ENCODE data around the gene CCNG2.

CCNG2 gene

DNA sequence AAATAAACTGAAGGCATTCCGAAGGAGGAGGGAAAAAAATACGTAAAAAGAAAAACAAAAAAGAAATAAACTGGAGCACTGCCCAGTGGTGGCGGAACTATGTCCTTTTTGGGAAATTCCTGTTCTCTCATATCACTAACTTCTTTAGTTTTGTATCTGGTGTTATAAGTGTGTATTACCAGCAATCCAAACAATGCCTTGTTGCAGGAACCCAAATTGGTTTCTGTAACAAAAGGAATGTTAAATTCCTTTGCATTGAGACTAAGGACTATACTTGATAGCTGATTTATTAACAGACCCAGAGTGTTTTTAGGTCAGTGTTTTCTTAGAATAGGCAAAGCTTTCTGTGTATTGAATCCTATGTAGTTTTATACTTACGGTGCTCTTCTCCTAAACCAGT lies 6.6 kb downstream of the CCNG2 start:
- Histone ChIP-seq H3K27ac (ENCODE audit: low read length) (no peak overlapping the region), H3K9me3 (ENCODE audit: control insufficient read depth, low read depth, low read length) (no peaks in the 10 kb centered on the region), H3K4me3 (ENCODE audit: low read length) (no peak overlapping the region), H3K36me3 (ENCODE audit: control insufficient read depth, low read depth, low read length) (peaks cover 60% of the 10 kb centered on the region), H3K9ac (ENCODE audit: low read length) (no peak overlapping the region), H3K27me3 (ENCODE audit: control insufficient read depth, insufficient read depth, low read length) (no peaks in the 10 kb centered on the region), H3K4me1 (ENCODE audit: control insufficient read depth, low read depth, low read length) (no peaks in the 10 kb centered on the region)

DNA sequence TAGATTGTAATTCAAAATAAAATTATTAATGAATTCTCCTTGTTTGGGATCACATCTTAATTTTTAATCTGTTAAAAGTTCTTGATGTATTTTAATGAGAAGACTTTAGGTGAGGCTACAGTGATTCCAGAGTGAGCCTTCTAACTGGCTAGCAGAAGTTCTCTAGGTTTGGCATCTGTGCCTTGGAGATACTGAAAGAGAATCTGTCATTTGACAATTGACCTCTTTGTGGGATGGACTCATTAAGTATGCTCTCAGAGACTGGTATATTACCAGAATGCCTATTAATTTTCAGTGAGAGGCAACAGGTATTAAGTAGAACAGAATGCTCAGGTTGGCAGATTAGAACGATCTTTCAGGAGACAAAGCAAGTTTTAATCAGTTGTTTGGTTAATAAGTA lies 10.2 kb downstream of the CCNG2 start:
- Histone ChIP-seq H3K4me3 (ENCODE audit: low read length) (no peak overlapping the region), H3K27me3 (ENCODE audit: control insufficient read depth, insufficient read depth, low read length) (no peaks in the 10 kb centered on the region), H3K27ac (ENCODE audit: low read length) (no peak overlapping the region), H3K36me3 (ENCODE audit: control insufficient read depth, low read depth, low read length) (peaks cover 56% of the 10 kb centered on the region), H3K4me1 (ENCODE audit: control insufficient read depth, low read depth, low read length) (no peaks in the 10 kb centered on the region), H3K9ac (ENCODE audit: low read length) (no peak overlapping the region), H3K9me3 (ENCODE audit: control insufficient read depth, low read depth, low read length) (no peaks in the 10 kb centered on the region)

DNA sequence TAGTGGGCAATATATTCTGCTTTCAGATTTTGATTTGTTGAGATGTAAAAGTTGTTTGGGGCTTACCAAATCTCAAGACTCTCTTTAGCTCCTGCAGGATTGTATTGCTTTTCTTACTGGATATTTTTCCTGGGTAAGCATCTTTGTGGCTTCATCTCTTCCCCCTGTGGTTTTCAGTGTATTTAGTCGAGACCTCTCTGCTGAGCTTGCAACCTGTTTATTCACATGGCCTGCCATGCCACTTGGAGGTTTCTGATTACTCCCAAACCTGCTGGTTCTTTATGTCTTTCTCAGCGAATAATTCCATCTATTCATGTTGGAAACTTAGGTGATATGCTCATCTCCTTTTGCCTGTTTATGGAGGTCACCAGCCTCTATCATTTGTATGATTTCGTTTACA lies 10.9 kb downstream of the CCNG2 start:
- no peak overlapping the region for H3K9ac ChIP-seq (ENCODE audit: low read length)
- H3K27ac ChIP-seq (ENCODE audit: low read length), result no peak overlapping the region
- H3K4me1 ChIP-seq (ENCODE audit: control insufficient read depth, low read depth, low read length), result no peaks in the 10 kb centered on the region
- H3K9me3 ChIP-seq (ENCODE audit: control insufficient read depth, low read depth, low read length), result no peaks in the 10 kb centered on the region
- H3K27me3 ChIP-seq (ENCODE audit: control insufficient read depth, insufficient read depth, low read length), result peaks cover 6% of the 10 kb centered on the region
- H3K4me3 ChIP-seq (ENCODE audit: low read length), result no peak overlapping the region
- peaks cover 53% of the 10 kb centered on the region for H3K36me3 ChIP-seq (ENCODE audit: control insufficient read depth, low read depth, low read length)

DNA sequence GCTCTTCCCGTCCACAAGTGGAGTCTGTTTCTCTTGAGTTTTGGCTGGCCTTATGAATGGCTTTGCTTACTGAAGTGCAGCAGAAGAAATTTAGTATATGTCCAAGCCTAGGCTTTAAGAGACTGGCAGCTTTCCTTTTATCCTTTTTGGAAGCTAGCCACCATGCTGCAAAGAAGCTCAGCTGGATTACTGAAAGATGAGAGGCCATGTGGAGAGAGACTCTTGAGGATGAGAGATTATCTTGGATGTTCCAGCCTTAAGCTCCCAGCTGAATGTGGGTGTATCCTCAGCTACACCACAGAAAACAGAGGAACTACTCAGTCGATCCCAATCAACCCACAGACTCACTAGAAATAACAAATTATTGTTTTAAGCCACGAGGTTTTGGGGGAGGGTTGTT lies 12.5 kb downstream of the CCNG2 start:
- no peak overlapping the region for H3K27ac ChIP-seq (ENCODE audit: low read length)
- H3K9me3 ChIP-seq (ENCODE audit: control insufficient read depth, low read depth, low read length), result no peaks in the 10 kb centered on the region
- H3K9ac ChIP-seq (ENCODE audit: low read length), result no peak overlapping the region
- no peaks in the 10 kb centered on the region for H3K4me1 ChIP-seq (ENCODE audit: control insufficient read depth, low read depth, low read length)
- peaks cover 22% of the 10 kb centered on the region for H3K27me3 ChIP-seq (ENCODE audit: control insufficient read depth, insufficient read depth, low read length)
- H3K36me3 ChIP-seq (ENCODE audit: control insufficient read depth, low read depth, low read length), result peaks cover 37% of the 10 kb centered on the region
- no peak overlapping the region for H3K4me3 ChIP-seq (ENCODE audit: low read length)

DNA sequence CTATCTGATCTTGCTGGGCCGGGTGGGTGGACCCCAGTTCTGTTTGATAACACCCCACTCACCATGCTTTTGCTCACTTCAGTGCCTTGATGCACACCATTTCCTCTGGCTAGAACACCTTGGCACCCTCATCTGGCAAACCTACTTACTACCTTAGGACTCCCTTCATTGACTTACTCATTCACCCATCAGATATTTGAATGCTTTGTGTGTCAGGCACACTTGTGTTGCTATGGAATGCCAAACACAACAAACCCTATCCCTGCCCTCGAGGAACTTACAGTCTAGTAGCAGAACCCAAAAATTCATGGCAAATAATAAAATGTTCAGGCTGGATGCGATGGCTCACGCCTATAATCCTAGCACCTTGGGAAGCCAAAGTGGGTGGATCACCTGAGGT lies 13.9 kb downstream of the CCNG2 start:
- no peak overlapping the region for H3K4me3 ChIP-seq (ENCODE audit: low read length)
- no peaks in the 10 kb centered on the region for H3K9me3 ChIP-seq (ENCODE audit: control insufficient read depth, low read depth, low read length)
- peaks cover 31% of the 10 kb centered on the region for H3K27me3 ChIP-seq (ENCODE audit: control insufficient read depth, insufficient read depth, low read length)
- H3K36me3 ChIP-seq (ENCODE audit: control insufficient read depth, low read depth, low read length), result peaks cover 22% of the 10 kb centered on the region
- no peak overlapping the region for H3K27ac ChIP-seq (ENCODE audit: low read length)
- peaks cover 6% of the 10 kb centered on the region for H3K4me1 ChIP-seq (ENCODE audit: control insufficient read depth, low read depth, low read length)
- H3K9ac ChIP-seq (ENCODE audit: low read length), result no peak overlapping the region

DNA sequence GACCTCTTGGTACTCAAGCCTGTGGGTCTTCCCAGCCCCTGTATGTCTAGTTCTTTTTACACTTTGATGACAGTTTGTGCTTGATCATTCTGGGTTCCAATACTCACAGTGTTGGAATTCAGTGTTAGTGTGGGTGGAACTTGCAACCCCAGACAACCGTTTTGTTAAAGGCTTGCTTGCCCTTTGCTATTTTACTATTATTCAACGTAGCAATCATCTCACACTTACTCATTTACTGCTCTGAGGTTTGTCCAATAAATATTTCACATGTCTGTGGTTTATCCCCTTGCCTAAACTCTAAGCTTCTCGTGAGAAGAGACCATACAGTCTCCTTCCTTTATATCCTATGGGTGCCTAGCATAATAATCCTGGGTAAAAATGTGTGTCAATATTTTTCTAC lies 15.3 kb downstream of the CCNG2 start:
- H3K36me3 ChIP-seq (ENCODE audit: control insufficient read depth, low read depth, low read length), result peaks cover 17% of the 10 kb centered on the region

DNA sequence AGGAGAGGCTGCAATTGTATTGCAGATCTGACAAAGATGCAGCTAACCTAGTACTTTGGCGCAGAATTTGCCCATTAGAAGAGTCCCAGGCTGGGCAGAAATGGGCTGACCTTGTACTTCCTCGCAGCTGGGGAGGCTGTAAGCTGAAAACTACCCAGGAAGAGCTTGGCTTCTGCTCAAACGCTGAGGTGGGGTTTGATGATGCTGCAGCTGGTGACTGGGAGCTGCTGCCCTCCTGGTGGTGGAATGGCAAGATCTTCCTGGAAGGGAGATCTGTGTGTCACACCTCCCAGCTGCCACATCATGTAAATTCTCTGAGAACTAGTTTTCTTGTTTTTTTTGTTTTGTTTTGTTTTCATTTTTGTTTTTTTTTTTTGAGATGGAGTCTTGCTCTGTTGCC lies 17.4 kb downstream of the CCNG2 start:
- Histone ChIP-seq H3K27ac (ENCODE audit: low read length) (no peak overlapping the region), H3K9ac (ENCODE audit: low read length) (no peak overlapping the region), H3K4me3 (ENCODE audit: low read length) (no peak overlapping the region), H3K4me1 (ENCODE audit: control insufficient read depth, low read depth, low read length) (peaks cover 32% of the 10 kb centered on the region), H3K36me3 (ENCODE audit: control insufficient read depth, low read depth, low read length) (peaks cover 7% of the 10 kb centered on the region), H3K9me3 (ENCODE audit: control insufficient read depth, low read depth, low read length) (no peaks in the 10 kb centered on the region), H3K27me3 (ENCODE audit: control insufficient read depth, insufficient read depth, low read length) (peaks cover 53% of the 10 kb centered on the region)

More for the DNA sequence above, 15.3 kb downstream of the CCNG2 start:
- Histone ChIP-seq H3K27me3 (ENCODE audit: control insufficient read depth, insufficient read depth, low read length) (peaks cover 45% of the 10 kb centered on the region), H3K4me3 (ENCODE audit: low read length) (no peak overlapping the region), H3K9me3 (ENCODE audit: control insufficient read depth, low read depth, low read length) (no peaks in the 10 kb centered on the region), H3K4me1 (ENCODE audit: control insufficient read depth, low read depth, low read length) (peaks cover 19% of the 10 kb centered on the region), H3K9ac (ENCODE audit: low read length) (no peak overlapping the region), H3K27ac (ENCODE audit: low read length) (no peak overlapping the region)

DNA sequence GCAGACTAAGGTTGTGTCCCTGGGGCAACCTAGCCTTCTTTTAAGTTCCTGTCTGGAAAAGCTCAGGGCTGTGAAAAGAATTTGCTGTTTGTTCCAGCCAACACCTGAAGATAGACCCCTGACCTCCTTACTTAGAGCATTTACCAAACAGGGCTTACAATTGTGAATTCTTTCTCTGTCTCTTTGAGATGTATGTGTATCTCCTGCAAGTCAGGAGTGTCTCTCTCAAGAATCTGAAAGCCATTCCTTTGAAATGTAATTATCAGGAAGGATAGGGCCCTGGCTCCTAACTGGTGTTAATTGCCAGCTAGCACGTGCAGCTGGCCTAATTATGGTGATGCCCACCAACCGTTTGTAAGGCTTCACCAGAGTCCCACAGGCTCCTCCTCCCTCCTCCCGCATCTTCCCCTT lies 18.2 kb downstream of the CCNG2 start:
- Histone ChIP-seq H3K27me3 (ENCODE audit: control insufficient read depth, insufficient read depth, low read length) (peaks cover 53% of the 10 kb centered on the region), H3K4me1 (ENCODE audit: control insufficient read depth, low read depth, low read length) (peaks cover 32% of the 10 kb centered on the region), H3K36me3 (ENCODE audit: control insufficient read depth, low read depth, low read length) (no peaks in the 10 kb centered on the region), H3K9ac (ENCODE audit: low read length) (no peak overlapping the region), H3K9me3 (ENCODE audit: control insufficient read depth, low read depth, low read length) (no peaks in the 10 kb centered on the region), H3K4me3 (ENCODE audit: low read length) (no peak overlapping the region), H3K27ac (ENCODE audit: low read length) (no peak overlapping the region)

DNA sequence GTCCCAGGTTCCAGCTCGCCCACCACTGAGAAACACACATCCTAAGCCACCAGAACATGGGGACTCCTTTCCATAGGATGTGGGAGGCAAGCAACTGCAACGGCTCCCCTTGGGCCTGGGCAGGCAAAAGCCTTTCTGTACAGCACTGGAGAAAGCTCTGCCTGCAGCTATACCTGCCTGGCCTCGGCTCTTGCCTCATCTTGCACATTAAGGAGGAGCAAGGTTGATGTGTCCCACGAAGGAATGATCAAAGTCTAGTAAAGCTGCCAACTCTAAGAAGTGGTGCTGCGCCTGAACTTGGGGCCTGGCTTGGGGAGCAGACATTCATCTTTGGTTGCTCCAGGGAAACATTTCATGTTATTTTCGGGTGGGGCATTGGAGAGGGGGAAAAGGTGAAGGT lies 19.6 kb downstream of the CCNG2 start:
- Histone ChIP-seq H3K27me3 (ENCODE audit: control insufficient read depth, insufficient read depth, low read length) (peaks cover 53% of the 10 kb centered on the region), H3K9ac (ENCODE audit: low read length) (no peak overlapping the region), H3K4me3 (ENCODE audit: low read length) (no peak overlapping the region), H3K27ac (ENCODE audit: low read length) (no peak overlapping the region), H3K9me3 (ENCODE audit: control insufficient read depth, low read depth, low read length) (no peaks in the 10 kb centered on the region), H3K36me3 (ENCODE audit: control insufficient read depth, low read depth, low read length) (no peaks in the 10 kb centered on the region), H3K4me1 (ENCODE audit: control insufficient read depth, low read depth, low read length) (peaks cover 32% of the 10 kb centered on the region)

DNA sequence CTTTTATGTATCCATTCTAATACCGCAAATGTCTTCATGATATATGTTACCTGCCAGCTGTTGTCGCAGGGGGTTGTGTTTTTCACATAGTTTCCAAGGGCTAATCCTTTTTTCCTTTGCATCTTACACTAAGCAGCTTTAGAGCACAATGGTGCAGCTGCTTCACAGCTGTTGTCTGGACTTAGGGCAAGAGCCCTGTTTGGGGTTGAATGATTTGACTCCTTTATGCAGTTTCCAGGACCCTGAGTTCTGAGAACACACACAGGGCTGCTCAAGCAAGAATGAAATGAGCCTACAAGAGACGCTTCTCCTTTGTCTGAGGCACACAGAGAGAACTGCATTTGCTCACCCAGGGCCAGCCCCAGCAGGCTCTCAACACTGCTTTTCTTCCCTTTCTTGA lies 20.2 kb downstream of the CCNG2 start:
- H3K4me1 ChIP-seq (ENCODE audit: control insufficient read depth, low read depth, low read length), result peaks cover 32% of the 10 kb centered on the region
- no peak overlapping the region for H3K9ac ChIP-seq (ENCODE audit: low read length)
- H3K9me3 ChIP-seq (ENCODE audit: control insufficient read depth, low read depth, low read length), result no peaks in the 10 kb centered on the region
- peaks cover 53% of the 10 kb centered on the region for H3K27me3 ChIP-seq (ENCODE audit: control insufficient read depth, insufficient read depth, low read length)
- no peaks in the 10 kb centered on the region for H3K36me3 ChIP-seq (ENCODE audit: control insufficient read depth, low read depth, low read length)
- H3K4me3 ChIP-seq (ENCODE audit: low read length), result no peak overlapping the region
- H3K27ac ChIP-seq (ENCODE audit: low read length), result no peak overlapping the region

DNA sequence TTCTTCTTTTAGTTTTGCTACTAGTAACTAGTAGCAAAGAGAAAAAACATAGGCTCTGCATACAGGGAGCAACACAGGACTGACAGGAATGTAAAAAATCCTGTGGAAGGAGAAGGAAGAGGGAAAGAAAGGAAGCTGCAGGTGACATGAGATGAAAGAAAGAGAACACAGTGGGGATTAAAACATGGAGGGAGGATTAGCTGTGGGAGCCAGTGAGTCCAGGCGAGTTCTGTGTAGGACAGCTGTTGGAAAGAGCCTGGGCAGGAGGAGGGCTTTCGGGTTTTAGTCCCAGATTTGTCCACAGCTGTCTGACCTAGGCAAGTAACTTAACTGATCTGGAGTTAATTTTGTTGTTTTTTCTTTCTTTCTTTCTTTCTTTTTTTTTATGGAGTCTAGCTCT lies 21.6 kb downstream of the CCNG2 start:
- H3K4me3 ChIP-seq (ENCODE audit: low read length), result no peak overlapping the region
- H3K9ac ChIP-seq (ENCODE audit: low read length), result no peak overlapping the region
- peaks cover 32% of the 10 kb centered on the region for H3K4me1 ChIP-seq (ENCODE audit: control insufficient read depth, low read depth, low read length)
- H3K27ac ChIP-seq (ENCODE audit: low read length), result no peak overlapping the region
- H3K27me3 ChIP-seq (ENCODE audit: control insufficient read depth, insufficient read depth, low read length), result peaks cover 40% of the 10 kb centered on the region
- H3K9me3 ChIP-seq (ENCODE audit: control insufficient read depth, low read depth, low read length), result no peaks in the 10 kb centered on the region
- no peaks in the 10 kb centered on the region for H3K36me3 ChIP-seq (ENCODE audit: control insufficient read depth, low read depth, low read length)

DNA sequence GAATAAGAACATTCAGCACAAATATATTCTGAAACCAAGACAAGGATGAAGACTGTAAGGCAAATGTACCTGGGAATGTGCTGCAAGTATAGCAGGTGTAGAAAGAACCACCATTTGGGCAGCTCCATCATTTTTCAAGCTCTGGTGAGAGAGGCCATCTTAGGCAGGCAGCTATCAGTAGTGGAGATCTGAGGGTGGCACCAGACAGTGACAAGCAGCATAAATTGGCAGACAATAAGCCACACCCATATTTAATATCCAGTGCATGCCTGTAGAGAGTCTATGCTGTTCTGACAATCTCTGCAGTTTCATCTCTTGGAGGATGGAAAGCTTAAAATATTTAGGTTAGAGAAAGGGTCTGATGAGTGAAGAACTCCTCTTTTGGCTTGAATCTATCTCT lies 22.5 kb downstream of the CCNG2 start:
- Histone ChIP-seq H3K27ac (ENCODE audit: low read length) (no peak overlapping the region), H3K27me3 (ENCODE audit: control insufficient read depth, insufficient read depth, low read length) (peaks cover 30% of the 10 kb centered on the region), H3K4me1 (ENCODE audit: control insufficient read depth, low read depth, low read length) (peaks cover 32% of the 10 kb centered on the region), H3K36me3 (ENCODE audit: control insufficient read depth, low read depth, low read length) (no peaks in the 10 kb centered on the region), H3K9ac (ENCODE audit: low read length) (no peak overlapping the region), H3K4me3 (ENCODE audit: low read length) (no peak overlapping the region), H3K9me3 (ENCODE audit: control insufficient read depth, low read depth, low read length) (no peaks in the 10 kb centered on the region)
